Endothelial cell of umbilical vein (primary cell): ENCODE data around the gene CD300LF.

Experiments
- FOS ChIP-seq: IDR thresholded peaks from 2 replicates; pipeline ENCODE4 v1.6.1; 2011; ENCODE audit warnings: mild to moderate bottlenecking, low read length, moderate library complexity, borderline replicate concordance; ENCODE audit not compliant: insufficient read depth
- POLR2A ChIP-seq: IDR thresholded peaks from 2 replicates; pipeline ENCODE4 v1.6.1; 2012; ENCODE audit warnings: low read depth, mild to moderate bottlenecking, control low read depth, low read length
- TF ChIP-seq, protein P1 (sequence below), 2 donors: IDR thresholded peaks; 1 replicate in 1 of 2; 2 replicates in 1 of 2; pipeline ENCODE4 v1.5.1; 2011; ENCODE audit warnings: low read length in 2 of 2, mild to moderate bottlenecking in 2 of 2, moderate library complexity in 2 of 2, control low read depth in 1 of 2, inconsistent platforms in 1 of 2, low read depth in 1 of 2; ENCODE audit not compliant: insufficient read depth in 1 of 2; ENCODE audit errors: extremely low read depth in 1 of 2

DNA sequence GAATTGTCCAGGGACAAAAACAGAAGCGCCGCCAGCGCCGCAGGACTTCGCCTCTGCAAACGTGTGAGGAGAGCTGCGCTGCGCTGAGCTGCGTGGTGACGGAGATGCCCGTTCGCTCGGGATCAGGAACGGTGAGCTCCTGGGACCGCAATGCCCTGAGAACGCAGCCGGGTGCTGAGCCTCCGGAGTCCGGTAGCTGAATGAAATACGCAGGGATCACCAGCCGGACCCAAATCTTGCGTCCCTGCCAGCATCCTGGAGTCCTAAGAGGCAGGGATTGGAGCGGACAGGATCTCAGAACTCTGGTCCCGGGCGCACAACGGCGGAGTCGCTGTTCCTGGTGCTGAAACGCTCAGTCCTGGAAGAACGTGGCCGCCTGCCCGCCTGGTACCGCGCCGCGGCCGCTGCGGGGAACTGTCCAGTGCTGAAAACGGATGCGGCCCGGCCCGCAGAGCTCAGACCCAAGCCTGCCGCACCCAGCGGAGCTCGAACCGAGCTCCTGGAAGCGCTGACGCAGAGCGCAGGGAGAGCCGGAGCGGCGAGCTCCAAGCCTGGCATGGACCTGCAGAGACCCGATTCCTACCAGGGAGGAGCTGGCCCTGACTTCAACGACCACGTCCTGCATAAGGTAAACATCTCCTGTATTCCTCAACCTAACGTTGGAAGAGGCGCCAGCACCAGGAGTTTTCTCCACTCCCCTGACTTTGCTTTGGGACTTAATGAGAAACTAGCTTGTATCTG lies 41.5 kb downstream of the CD300LF start:
- TF ChIP-seq, protein P1, sequence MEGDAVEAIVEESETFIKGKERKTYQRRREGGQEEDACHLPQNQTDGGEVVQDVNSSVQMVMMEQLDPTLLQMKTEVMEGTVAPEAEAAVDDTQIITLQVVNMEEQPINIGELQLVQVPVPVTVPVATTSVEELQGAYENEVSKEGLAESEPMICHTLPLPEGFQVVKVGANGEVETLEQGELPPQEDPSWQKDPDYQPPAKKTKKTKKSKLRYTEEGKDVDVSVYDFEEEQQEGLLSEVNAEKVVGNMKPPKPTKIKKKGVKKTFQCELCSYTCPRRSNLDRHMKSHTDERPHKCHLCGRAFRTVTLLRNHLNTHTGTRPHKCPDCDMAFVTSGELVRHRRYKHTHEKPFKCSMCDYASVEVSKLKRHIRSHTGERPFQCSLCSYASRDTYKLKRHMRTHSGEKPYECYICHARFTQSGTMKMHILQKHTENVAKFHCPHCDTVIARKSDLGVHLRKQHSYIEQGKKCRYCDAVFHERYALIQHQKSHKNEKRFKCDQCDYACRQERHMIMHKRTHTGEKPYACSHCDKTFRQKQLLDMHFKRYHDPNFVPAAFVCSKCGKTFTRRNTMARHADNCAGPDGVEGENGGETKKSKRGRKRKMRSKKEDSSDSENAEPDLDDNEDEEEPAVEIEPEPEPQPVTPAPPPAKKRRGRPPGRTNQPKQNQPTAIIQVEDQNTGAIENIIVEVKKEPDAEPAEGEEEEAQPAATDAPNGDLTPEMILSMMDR (IDR thresholded peaks at IDR 0.05; ENCODE audit: extremely low read depth in 1 of 2, insufficient read depth in 1 of 2, low read depth in 1 of 2, low read length in 2 of 2): no peak
- TF ChIP-seq FOS: no peak
- no peak for TF ChIP-seq POLR2A
